ENCODE measurements around the gene RNH1.

DNA sequence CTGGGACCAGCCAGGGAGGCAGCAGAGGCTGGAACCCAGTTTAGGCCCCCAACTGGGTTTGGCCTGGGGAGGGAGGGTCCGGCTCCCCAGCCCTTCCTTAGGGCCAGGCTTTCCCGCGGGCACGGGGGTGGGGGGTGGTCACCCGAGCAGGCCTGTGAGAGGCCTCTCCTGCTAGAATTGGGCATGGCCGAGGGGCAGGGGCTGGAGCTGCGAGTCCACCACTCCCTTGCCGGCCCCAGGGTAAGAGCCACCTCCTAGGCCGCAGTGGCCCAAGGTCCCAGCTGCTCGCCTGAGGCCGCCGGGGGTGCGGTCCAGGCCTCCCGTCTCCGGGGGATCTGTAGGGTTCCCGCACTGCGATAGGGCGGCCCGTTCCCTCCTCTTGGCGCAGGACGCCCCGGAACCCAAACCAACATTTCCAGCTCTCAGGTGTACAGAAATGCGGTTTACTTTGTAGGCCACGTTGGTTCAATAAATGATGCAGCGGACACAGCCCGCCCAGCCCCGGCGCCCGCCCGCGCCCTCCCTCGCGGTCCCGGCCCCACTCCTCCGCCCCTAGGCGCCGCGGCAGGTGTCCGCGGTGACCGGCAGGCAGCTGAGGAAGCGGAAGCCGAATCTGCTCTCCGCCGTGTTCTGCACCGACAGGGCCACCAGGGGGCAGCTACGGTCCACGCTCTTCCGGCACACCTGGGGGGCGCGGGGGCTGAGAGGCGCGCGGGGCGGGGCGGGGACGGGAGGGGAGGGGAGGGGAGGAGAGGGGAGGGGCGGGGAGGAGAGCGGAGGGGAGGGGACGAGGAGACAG lies 47.6 kb upstream of the RNH1 start:
- TF ChIP-seq POLR2A (IDR thresholded peaks at IDR 0.05): no peak
- TF ChIP-seq, protein P1, sequence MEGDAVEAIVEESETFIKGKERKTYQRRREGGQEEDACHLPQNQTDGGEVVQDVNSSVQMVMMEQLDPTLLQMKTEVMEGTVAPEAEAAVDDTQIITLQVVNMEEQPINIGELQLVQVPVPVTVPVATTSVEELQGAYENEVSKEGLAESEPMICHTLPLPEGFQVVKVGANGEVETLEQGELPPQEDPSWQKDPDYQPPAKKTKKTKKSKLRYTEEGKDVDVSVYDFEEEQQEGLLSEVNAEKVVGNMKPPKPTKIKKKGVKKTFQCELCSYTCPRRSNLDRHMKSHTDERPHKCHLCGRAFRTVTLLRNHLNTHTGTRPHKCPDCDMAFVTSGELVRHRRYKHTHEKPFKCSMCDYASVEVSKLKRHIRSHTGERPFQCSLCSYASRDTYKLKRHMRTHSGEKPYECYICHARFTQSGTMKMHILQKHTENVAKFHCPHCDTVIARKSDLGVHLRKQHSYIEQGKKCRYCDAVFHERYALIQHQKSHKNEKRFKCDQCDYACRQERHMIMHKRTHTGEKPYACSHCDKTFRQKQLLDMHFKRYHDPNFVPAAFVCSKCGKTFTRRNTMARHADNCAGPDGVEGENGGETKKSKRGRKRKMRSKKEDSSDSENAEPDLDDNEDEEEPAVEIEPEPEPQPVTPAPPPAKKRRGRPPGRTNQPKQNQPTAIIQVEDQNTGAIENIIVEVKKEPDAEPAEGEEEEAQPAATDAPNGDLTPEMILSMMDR (IDR thresholded peaks at IDR 0.05): peak; percentile 45 to 84 (median 60)

Data from body of pancreas (tissue), 4 donors.